Liver (tissue), 10 donors: ENCODE results near the gene RNF220. TPM values are rescaled to one million over a fixed set of nuclear protein-coding genes. Genes with fewer than 3 reads are reported as not detected.

Experiments
- DNase-seq: peaks from one replicate; pipeline ENCODE4 v3.0.0-alpha.2; 2017; ENCODE audit warnings: low spot score
- H3K27ac ChIP-seq, 2 donors: one replicate each; pipeline ENCODE4 v1.7.0; 2013; ENCODE audit warnings: inconsistent platforms in 2 of 2, low read length in 2 of 2, control low read depth in 1 of 2, low read depth in 1 of 2, mild to moderate bottlenecking in 1 of 2
- H3K27me3 ChIP-seq, 4 donors: one replicate each; pipeline versions ENCODE4 v1.6.1 to v1.7.0; 2013; ENCODE audit warnings: low read length in 3 of 4, inconsistent platforms in 1 of 4, mild to moderate bottlenecking in 1 of 4, moderate library complexity in 1 of 4; ENCODE audit not compliant: control insufficient read depth in 4 of 4, insufficient read depth in 4 of 4
- H3K36me3 ChIP-seq, 4 donors: one replicate each; pipeline versions ENCODE4 v1.6.1 to v1.7.0; 2013; ENCODE audit warnings: low read length in 3 of 4, mild to moderate bottlenecking in 3 of 4, low read depth in 1 of 4, moderate library complexity in 1 of 4; ENCODE audit not compliant: control insufficient read depth in 4 of 4, insufficient read depth in 3 of 4
- H3K4me1 ChIP-seq, 4 donors: one replicate each; pipeline versions ENCODE4 v1.6.1 to v1.7.0; 2013; ENCODE audit warnings: low read length in 3 of 4, mild to moderate bottlenecking in 3 of 4, moderate library complexity in 1 of 4; ENCODE audit not compliant: control insufficient read depth in 4 of 4, insufficient read depth in 4 of 4
- H3K4me3 ChIP-seq, 3 donors: one replicate each; pipeline versions ENCODE4 v1.6.1 to v1.7.0; 2013; ENCODE audit warnings: low read length in 3 of 3, control low read depth in 1 of 3, low read depth in 1 of 3, mild to moderate bottlenecking in 1 of 3
- H3K9ac ChIP-seq, 2 donors: one replicate each; pipeline ENCODE4 v1.7.0; 2013; ENCODE audit warnings: low read length in 2 of 2, mild to moderate bottlenecking in 2 of 2, moderate library complexity in 2 of 2, control low read depth in 1 of 2, low read depth in 1 of 2
- H3K9me3 ChIP-seq, 4 donors: one replicate each; pipeline versions ENCODE4 v1.6.1 to v1.7.0; 2013; ENCODE audit warnings: low read length in 3 of 4; ENCODE audit not compliant: control insufficient read depth in 4 of 4
- FOXA2 ChIP-seq: IDR thresholded peaks from 2 replicates; pipeline ENCODE4 v1.6.1; 2016; ENCODE audit warnings: antibody characterized with exemption
- JUND ChIP-seq, 2 donors: IDR thresholded peaks; 2 replicates each; pipeline ENCODE4 v1.6.1; 2016; ENCODE audit warnings: antibody characterized with exemption in 2 of 2
- WGBS: extraction: QIAGEN DNeasy Blood & Tissue Kit; methylation state at CpG from one replicate; pipeline ENCODE4 v1.1.7; 2013; 5-methylcytosine and 5-hydroxymethylcytosine counted together
- polyA plus RNA-seq, 2 donors: library from polyadenylated mRNA; stranded (reverse) in 1 of 2; unstranded in 1 of 2; fragments of 200-250 nt in 1 of 2; fragments of >200 nt in 1 of 2; fragmentation: Nextera tagmentation in 1 of 2; extraction: Ambion mirVana in 1 of 2; gene quantifications; one replicate each; pipeline versions ENCODE4 v1.2.1 to v1.2.3, GENCODE V29; 2013 to 2015
- small RNA-seq: library from RNA; depleted of rRNA; stranded (forward); fragments of <200 nt; gene quantifications from one replicate; pipeline ENCODE3, GENCODE V24; 2014
- total RNA-seq, 2 donors: library from RNA; depleted of rRNA; stranded (reverse); fragments of >200 nt; gene quantifications; one replicate each; pipeline ENCODE4 v1.2.3, GENCODE V29; 2014
- donor health status: healthy.
- donor health status: healthy.
- donor health status: healthy.
- donor health status: healthy.
- donor health status: healthy.

The RNF220 gene
- total and polyA plus RNA-seq, 4 donors = 18.2 to 35.8 (median 26.1) TPM

GRCh38 chr1:44701141-44701573 is 296.1 kb downstream of the RNF220 start:
- TF ChIP-seq JUND (IDR thresholded peaks at IDR 0.05) (no peak), FOXA2 (no peak)
- DNase-seq = no peak
- WGBS = 78% methylated on average over 7 of the region's 7 CpGs
- H3K9me3 ChIP-seq = no peaks in the 10 kb centered on the region
- H3K4me1 ChIP-seq = peaks cover 2 to 5% (median 4%) of the 10 kb centered on the region in 4 donors
- H3K9ac ChIP-seq = no peak overlapping the region
- H3K4me3 ChIP-seq = no peak overlapping the region
- H3K27ac ChIP-seq = no peak overlapping the region
- no peaks in the 10 kb centered on the region for H3K36me3 ChIP-seq
- no peaks in the 10 kb centered on the region for H3K27me3 ChIP-seq

Small RNA genes within 50 kb of the gene (small RNA-seq; reads per million reads assigned to genes)
- gene MIR5584 (not detected), gene RNU6-369P (not detected)

Other genes with a start within 250 kb of the RNF220 start
- 10 to 100 TPM; 15.3 to 24.8 TPM for gene DMAP1, start 191.8 kb upstream of the RNF220 start, total RNA-seq
- gene DMAP1, start 191.8 kb upstream of the RNF220 start, polyA plus RNA-seq = 10 to 100 TPM; 15.7 to 21.0 TPM
- gene ERI3, start 50.0 kb upstream of the RNF220 start, total RNA-seq = 10 to 100 TPM; 15.7 to 22.7 TPM
- 10 to 100 TPM; 20.0 to 23.8 TPM for gene ERI3, start 50.0 kb upstream of the RNF220 start, polyA plus RNA-seq